Fibroblast of lung (primary cell): Measurements from ENCODE around the gene ANO3. TPM values are rescaled to one million over a fixed set of nuclear protein-coding genes. Genes with fewer than 3 reads are reported as not detected.
A peak's percentile ranks its signal among the peaks of the same experiment; 100 is the strongest.

Experiments used
- DNase-seq, 2 donors: peaks; one replicate each; pipeline versions ENCODE4 v3.0.0 to v3.0.0-alpha.2; 2010; ENCODE audit warnings: low read depth in 2 of 2
- H2AFZ ChIP-seq: 2 replicates; pipeline ENCODE4 v1.5.1; 2012; ENCODE audit warnings: low read length, control low read depth, inconsistent platforms
- H3K27ac ChIP-seq: 2 replicates; pipeline ENCODE4 v1.5.1; 2011; ENCODE audit warnings: low read length, control low read depth; ENCODE audit not compliant: insufficient read depth
- H3K27me3 ChIP-seq: 2 replicates; pipeline ENCODE4 v1.5.1; 2011; ENCODE audit warnings: mild to moderate bottlenecking, low read length; ENCODE audit not compliant: control insufficient read depth, insufficient read depth
- H3K36me3 ChIP-seq: 2 replicates; pipeline ENCODE4 v1.5.1; 2011; ENCODE audit warnings: low read length; ENCODE audit not compliant: control insufficient read depth, insufficient read depth
- H3K4me1 ChIP-seq: 2 replicates; pipeline ENCODE4 v1.5.1; 2011; ENCODE audit warnings: low read length; ENCODE audit not compliant: control insufficient read depth, insufficient read depth; ENCODE audit errors: extremely low read depth
- H3K4me2 ChIP-seq: 2 replicates; pipeline ENCODE4 v1.5.1; 2011; ENCODE audit warnings: low read length, control low read depth; ENCODE audit not compliant: insufficient read depth; ENCODE audit errors: extremely low read depth
- H3K4me3 ChIP-seq, 4 experiments: fragments of 200-600 bp in 1 of 4; sonication (generic) in 1 of 4; replicated peaks in 1 of 4; 2 replicates each; pipeline ENCODE4 v1.5.1; 2011 to 2016; ENCODE audit warnings: low read length in 4 of 4, low read depth in 3 of 4, mild to moderate bottlenecking in 3 of 4, control low read depth in 2 of 4, inconsistent platforms in 1 of 4, mixed read lengths in 1 of 4; ENCODE audit not compliant: insufficient read depth in 1 of 4; ENCODE audit errors: control extremely low read depth in 1 of 4
- H3K79me2 ChIP-seq: 2 replicates; pipeline ENCODE4 v1.5.1; 2012; ENCODE audit warnings: mild to moderate bottlenecking, low read length, inconsistent platforms; ENCODE audit not compliant: control insufficient read depth, insufficient read depth
- H3K9ac ChIP-seq: 2 replicates; pipeline ENCODE4 v1.5.1; 2011; ENCODE audit warnings: mild to moderate bottlenecking, low read length, control low read depth; ENCODE audit not compliant: insufficient read depth
- H3K9me3 ChIP-seq: 2 replicates; pipeline ENCODE4 v1.5.1; 2012; ENCODE audit warnings: low read depth, low read length; ENCODE audit not compliant: control insufficient read depth, insufficient read depth
- H4K20me1 ChIP-seq: 2 replicates; pipeline ENCODE4 v1.5.1; 2011; ENCODE audit warnings: low read length; ENCODE audit not compliant: control insufficient read depth, insufficient read depth; ENCODE audit errors: extremely low read depth
- EZH2 ChIP-seq: IDR thresholded peaks from 2 replicates; pipeline ENCODE4 v1.5.1; 2012; ENCODE audit warnings: low read length, control low read depth, mild to moderate bottlenecking; ENCODE audit errors: missing control alignments
- polyA plus RNA-seq, 2 donors: library from polyadenylated mRNA; depleted of rRNA in 1 of 2; stranded (reverse) in 1 of 2; unstranded in 1 of 2; fragments of >200 nt; gene quantifications; 2 replicates each; pipeline ENCODE4 v1.2.1, GENCODE V29; 2011 to 2012; ENCODE audit warnings: missing spikeins in 1 of 2
- total RNA-seq: library from RNA; depleted of rRNA; stranded (reverse); fragments of >200 nt; gene quantifications from 2 replicates; pipeline ENCODE4 v1.2.1, GENCODE V29; 2014
- TF ChIP-seq, protein P1 (sequence below), 2 donors: IDR thresholded peaks in 1 of 2; conservative IDR thresholded peaks in 1 of 2; 1 replicate in 1 of 2; 2 replicates in 1 of 2; pipeline ENCODE4 v1.5.1; 2011 to 2012; ENCODE audit warnings: low read length in 2 of 2, control low read depth in 1 of 2, inconsistent platforms in 1 of 2, low read depth in 1 of 2, mild to moderate bottlenecking in 1 of 2

Gene ANO3
- total and polyA plus RNA-seq, 2 donors (not counting 1 experiment from before 2014, with no cell fraction given), result 2.2 to 5.1 TPM

GRCh38 chr11:26512196-26512595, 180.3 kb downstream of the ANO3 start:
- no peak for TF ChIP-seq EZH2
- TF ChIP-seq, protein P1, sequence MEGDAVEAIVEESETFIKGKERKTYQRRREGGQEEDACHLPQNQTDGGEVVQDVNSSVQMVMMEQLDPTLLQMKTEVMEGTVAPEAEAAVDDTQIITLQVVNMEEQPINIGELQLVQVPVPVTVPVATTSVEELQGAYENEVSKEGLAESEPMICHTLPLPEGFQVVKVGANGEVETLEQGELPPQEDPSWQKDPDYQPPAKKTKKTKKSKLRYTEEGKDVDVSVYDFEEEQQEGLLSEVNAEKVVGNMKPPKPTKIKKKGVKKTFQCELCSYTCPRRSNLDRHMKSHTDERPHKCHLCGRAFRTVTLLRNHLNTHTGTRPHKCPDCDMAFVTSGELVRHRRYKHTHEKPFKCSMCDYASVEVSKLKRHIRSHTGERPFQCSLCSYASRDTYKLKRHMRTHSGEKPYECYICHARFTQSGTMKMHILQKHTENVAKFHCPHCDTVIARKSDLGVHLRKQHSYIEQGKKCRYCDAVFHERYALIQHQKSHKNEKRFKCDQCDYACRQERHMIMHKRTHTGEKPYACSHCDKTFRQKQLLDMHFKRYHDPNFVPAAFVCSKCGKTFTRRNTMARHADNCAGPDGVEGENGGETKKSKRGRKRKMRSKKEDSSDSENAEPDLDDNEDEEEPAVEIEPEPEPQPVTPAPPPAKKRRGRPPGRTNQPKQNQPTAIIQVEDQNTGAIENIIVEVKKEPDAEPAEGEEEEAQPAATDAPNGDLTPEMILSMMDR (conservative IDR thresholded peaks at IDR 0.05 in 1 of 2, IDR thresholded peaks at IDR 0.05 in 1 of 2; ENCODE audit: low read depth in 1 of 2, low read length in 2 of 2), result no peak
- no peak overlapping the region for H3K27ac ChIP-seq
- H3K4me2 ChIP-seq, result no peak overlapping the region
- H3K9ac ChIP-seq, result no peak overlapping the region
- H3K79me2 ChIP-seq, result no peaks in the 10 kb centered on the region
- no peak overlapping the region for H3K4me3 ChIP-seq
- H3K27me3 ChIP-seq, result no peaks in the 10 kb centered on the region
- no peaks in the 10 kb centered on the region for H4K20me1 ChIP-seq
- no peaks in the 10 kb centered on the region for H3K9me3 ChIP-seq
- no peaks in the 10 kb centered on the region for H3K36me3 ChIP-seq
- DNase-seq, result no peak
- H2AFZ ChIP-seq, result no peak overlapping the region
- no peaks in the 10 kb centered on the region for H3K4me1 ChIP-seq

- no peak for DNase-seq
These were observed 187.5 kb downstream of the ANO3 start for GRCh38 chr11:26519469-26519868.

GRCh38 chr11:26522912-26523610, 191.1 kb downstream of the ANO3 start:
- H3K4me1 ChIP-seq, result no peaks in the 10 kb centered on the region
- no peaks in the 10 kb centered on the region for H3K9me3 ChIP-seq
- H3K36me3 ChIP-seq, result no peaks in the 10 kb centered on the region
- H3K4me2 ChIP-seq, result no peak overlapping the region
- no peak overlapping the region for H3K9ac ChIP-seq
- H2AFZ ChIP-seq, result no peak overlapping the region
- H3K4me3 ChIP-seq, result no peak overlapping the region
- no peaks in the 10 kb centered on the region for H4K20me1 ChIP-seq
- no peak for TF ChIP-seq EZH2
- TF ChIP-seq, protein P1 (conservative IDR thresholded peaks at IDR 0.05 in 1 of 2, IDR thresholded peaks at IDR 0.05 in 1 of 2; ENCODE audit: low read depth in 1 of 2, low read length in 2 of 2), result peak in 1 of 2 donors; percentile 39
- no peaks in the 10 kb centered on the region for H3K27me3 ChIP-seq
- DNase-seq, result peak; percentile 11 to 28
- no peak overlapping the region for H3K27ac ChIP-seq
- no peaks in the 10 kb centered on the region for H3K79me2 ChIP-seq

More at GRCh38 chr11:26519469-26519868, 187.5 kb downstream of the ANO3 start:
- H3K27me3 ChIP-seq, result no peaks in the 10 kb centered on the region
- H3K4me3 ChIP-seq, result no peak overlapping the region
- no peak overlapping the region for H3K9ac ChIP-seq
- H3K36me3 ChIP-seq, result no peaks in the 10 kb centered on the region
- no peak overlapping the region for H2AFZ ChIP-seq
- TF ChIP-seq, protein P1 (conservative IDR thresholded peaks at IDR 0.05 in 1 of 2, IDR thresholded peaks at IDR 0.05 in 1 of 2; ENCODE audit: low read depth in 1 of 2, low read length in 2 of 2), result no peak
- TF ChIP-seq EZH2, result no peak
- H3K79me2 ChIP-seq, result no peaks in the 10 kb centered on the region
- no peaks in the 10 kb centered on the region for H3K4me1 ChIP-seq
- no peak overlapping the region for H3K27ac ChIP-seq
- no peak overlapping the region for H3K4me2 ChIP-seq
- no peaks in the 10 kb centered on the region for H3K9me3 ChIP-seq
- no peaks in the 10 kb centered on the region for H4K20me1 ChIP-seq
